GM19238 (cell line): ENCODE data around the gene CROCC2.

Experiments used
- DNase-seq: peaks from one replicate; pipeline ENCODE4 v3.0.0; 2011; ENCODE audit warnings: low spot score; ENCODE audit not compliant: insufficient read length

Gene CROCC2

DNA sequence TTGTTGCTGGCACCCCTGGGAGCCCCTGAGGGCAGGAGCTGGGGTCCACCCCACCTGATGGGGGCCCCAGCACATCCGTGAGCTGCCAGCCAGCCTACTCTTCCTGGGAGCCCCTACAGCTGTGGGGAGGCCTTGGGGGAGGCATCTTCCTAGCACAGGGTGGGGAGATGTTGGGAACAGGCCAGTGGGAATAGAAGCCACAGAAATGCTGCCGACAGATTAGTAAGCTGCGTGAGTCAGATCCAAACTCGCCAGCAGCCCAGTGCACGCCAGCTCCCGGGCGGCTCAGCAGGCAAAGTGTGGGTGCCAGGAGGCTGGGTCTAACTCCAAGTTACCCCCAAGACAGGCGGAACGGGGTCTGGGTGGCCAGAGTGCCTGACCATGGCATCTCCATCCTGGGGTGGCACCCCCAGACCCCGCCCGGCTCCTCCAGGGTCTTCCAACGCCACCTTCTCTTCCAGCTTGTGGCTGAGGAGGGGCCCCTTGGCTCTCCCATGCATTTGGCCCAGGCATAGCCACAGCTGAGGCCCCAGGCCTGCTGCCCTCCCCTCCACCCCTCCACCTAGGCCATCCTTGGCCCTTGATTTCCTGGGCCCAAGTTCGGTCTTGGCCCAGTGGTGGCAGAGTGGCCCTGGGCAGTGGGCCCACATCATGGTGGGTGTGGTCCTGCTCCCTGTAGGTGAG, 15.3 kb downstream of the CROCC2 start:
- no peak for DNase-seq

DNA sequence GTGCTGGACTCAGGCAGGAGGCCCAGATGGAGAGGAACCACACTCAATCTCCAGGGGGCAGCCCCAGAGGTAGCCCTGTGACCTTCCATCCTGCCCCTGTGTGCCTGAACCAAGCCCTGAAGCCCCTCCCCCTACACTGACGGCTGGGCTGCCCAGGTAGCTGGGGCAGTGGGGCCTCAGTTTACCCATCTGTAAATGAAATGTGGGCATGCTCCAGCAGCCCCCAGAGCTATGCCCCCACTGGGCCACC, 15.8 kb downstream of the CROCC2 start:
- DNase-seq, result no peak

DNA sequence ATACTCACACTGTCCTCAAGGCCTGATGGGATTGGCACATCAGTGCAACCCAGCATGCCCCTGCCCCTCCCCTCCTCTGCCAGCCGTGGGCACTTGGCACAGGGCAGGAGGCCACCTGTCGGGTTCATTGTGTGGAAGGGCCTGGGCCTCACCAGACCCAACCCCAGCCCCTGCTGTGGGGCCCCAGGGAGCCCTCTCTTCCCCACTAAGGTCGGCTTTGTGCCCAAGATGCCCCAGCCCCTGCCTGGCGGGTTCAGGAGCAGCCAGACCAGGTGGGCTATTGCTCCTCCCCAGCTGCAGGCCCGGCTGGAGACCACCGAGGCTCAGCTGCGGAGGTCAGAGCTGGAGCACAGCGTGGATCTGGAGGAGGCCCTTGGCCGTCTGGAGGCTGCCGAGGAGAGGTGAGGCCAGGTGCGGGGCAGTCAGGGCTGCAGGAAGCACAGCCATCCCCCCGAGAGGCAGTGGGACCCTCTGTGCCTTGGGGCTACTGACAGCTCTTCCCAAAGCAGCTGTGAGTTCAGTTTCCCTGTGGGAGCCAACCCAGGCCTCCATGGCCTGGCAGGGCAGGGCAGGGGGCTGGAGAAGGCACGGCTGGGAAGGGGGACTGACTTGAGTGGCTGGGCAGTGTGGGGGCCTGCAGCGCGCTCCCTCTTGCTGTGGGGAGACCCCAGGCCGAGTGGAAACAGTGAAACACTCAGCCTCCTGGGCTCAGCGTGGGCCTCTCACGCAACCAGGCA, 16.3 kb downstream of the CROCC2 start:
- no peak for DNase-seq

DNA sequence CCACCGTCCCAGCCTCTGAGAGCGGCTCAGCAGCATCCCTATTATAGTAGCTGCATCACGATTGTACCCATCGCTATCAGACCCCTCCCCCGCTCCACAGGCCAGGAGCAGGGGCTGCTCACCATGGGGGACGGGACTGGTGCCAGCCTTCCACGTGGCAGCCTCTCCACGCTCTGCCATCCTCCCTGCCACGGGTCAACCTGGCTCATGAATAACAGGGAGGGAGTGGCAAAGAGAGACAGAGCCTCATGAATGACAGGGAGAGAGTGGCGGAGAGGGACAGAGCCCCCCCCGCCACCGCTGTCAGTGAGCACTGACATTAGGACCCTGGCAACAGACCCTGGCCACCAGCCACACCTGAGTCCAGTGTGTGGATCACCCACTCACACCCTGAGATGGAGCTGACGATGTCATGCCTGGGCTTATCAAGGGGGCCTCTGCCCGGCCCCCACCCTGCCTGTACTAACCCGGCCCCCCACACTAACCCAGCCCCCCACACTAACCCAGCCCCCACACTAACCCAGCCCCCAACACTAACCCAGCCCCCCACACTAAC, 16.9 kb downstream of the CROCC2 start:
- no peak for DNase-seq

DNA sequence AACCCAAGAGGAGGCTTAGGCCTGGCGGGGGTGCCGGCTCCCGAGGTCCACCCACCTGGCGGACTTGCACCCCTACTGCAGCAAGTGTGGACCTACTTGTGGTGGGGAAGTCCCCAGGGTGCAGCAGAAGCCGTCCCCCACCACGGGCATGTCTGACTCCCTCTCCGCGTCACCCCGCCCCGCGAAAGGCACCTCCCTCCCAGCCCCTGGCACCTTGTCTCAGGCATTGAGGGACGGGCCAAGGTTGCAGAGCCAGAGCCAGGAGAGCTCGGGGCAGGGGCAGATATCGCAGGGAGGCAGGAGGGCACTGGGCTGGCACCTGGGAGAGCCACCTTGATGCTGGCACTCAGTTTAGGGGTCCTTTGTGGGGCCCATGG, 19.0 kb downstream of the CROCC2 start:
- DNase-seq, result no peak

DNA sequence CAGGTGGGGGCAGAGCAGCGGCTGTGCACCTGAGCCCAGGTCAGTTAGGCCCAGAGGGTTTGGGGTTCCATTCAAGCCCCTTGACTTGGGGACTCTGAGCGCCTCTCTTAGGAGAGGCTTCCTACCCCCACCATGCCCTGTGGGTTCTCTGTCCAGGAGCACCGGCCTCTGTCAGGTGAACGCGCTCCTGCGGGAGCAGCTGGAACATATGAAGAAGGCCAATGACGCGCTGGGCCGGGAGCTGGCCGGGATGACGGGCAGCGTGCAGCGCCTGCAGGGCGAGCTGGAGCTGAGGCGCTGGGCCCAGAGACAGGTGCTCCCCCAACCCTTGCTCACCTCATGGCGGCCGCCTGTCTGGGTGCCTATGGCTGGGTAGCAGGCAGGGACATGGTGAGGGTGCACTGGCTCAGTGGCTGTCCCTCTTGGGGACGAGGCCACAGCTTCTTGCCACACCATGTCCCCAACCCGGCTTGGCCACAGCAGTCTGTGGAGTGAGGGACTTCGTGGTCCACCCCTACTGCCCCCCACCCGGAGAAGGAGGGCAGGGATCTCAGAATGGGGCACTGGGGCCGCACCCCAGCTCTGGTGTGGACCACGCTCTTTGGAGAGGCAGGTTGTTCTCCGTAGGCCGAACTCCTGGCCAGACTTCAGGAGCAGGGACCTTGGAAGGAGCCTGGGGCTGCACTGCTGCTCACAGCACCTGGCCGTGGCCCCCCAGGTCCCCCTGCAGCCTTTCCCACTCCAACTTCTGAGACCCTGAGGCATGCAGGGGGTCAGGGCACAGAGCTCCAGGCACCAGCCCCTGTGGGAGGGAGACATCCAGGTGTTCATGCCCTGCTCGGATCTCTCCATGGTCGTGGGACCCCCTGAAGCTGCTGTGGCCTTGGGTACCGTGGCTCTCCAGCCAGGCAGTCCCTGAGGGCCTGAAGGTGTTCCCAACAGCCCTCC, 19.7 kb downstream of the CROCC2 start:
- no peak for DNase-seq

DNA sequence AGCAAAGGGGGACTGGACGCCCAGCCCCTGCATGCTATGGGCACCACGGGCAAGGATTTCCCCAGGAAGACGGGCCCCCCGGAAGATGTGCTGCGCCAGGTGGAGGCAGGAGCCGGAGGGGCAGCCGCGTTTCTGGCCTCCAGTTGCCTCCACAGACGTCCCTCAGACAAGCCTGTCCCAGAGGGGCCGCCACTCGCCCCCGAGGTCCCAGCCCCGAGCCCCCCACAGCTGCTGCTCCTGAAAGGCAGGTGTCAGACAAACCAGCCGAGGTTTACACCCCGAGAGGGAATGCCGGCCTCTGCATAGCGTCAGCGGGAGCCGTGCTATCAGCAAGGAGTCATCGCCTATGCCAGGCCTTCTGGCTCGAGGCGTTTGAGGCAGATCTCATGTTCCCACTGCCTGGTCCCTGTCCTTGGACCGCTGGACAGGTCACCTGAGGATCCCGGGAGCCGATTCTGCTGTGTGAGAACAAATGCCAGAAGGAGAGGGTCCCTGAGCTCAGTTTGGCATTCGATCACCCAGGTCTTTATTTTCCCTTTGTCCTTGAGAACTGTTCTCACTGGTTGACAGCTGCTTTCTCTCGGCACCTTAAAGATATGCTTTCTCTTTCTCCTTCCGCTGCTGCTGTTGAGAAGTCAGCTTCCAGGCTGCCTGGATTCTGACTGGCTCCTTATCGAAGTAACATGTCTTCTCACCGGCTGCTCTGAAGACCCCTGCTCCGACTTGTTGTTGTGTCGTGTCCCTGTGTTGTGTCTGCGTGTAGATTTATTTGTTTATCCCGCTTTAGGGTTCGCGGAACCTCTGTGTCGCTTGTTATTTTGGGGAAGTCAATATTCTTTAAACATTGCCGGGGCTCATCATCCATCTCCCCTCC, 20.6 kb downstream of the CROCC2 start:
- DNase-seq, result no peak

DNA sequence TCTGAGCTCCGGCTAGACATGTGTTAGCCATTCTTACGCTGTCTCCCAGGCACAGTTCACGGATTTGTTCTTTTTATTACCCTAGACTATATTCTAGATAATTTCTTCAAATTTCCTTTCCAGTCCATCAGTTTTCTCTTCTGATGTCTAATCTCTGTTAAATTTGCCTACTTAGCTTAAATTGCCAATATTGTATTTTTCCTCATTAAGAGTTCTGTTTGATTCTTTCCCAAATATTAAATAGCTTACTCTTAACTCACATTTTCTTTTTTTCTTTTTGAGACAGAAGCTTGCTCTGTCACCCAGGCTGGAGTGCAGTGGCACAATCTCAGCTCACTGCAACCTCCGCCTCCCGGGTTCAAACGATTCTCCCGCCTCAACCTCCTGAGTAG, 21.2 kb downstream of the CROCC2 start:
- DNase-seq, result no peak

DNA sequence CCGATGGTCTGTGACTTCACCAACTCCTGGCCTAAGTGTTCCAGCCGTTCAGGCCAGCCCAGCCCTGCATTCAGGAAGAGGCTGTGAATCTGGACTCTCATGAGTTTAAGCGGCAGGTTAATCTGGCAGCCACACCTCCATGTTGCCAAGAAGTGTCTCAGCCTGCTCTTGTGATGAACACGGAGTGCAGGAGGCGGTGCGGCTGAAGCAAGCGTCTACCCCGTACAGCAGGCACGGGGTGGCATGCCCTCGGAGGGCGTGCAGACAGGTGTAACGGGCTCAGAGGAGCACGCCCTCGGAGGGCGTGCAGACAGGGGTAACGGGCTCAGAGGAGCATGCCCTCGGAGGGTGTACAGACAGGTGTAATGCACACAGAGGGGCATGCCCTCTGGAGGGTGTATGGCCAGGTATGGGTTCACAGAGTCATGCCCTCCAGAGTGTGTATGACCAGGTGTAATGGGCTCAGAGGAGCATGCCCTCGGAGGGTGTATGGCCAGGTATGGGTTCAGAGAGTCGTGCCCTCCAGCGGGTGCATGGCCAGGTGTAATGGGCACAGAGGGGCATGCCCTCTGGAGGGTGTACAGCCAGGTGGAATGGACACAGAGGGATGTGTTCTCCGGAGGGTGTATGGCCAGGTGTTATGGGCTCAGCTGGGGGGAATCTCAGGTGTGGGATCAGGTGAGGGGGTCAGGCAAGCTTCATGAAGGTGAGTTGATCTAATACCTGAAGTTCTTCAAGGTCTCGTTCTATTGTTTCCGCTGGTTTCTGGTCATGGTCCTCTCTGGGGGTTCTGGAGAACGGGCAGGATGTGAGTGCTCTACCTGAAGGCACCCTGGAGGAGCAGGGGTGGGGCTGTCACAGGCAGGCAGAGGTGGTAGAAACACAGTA, 22.6 kb downstream of the CROCC2 start:
- no peak for DNase-seq

DNA sequence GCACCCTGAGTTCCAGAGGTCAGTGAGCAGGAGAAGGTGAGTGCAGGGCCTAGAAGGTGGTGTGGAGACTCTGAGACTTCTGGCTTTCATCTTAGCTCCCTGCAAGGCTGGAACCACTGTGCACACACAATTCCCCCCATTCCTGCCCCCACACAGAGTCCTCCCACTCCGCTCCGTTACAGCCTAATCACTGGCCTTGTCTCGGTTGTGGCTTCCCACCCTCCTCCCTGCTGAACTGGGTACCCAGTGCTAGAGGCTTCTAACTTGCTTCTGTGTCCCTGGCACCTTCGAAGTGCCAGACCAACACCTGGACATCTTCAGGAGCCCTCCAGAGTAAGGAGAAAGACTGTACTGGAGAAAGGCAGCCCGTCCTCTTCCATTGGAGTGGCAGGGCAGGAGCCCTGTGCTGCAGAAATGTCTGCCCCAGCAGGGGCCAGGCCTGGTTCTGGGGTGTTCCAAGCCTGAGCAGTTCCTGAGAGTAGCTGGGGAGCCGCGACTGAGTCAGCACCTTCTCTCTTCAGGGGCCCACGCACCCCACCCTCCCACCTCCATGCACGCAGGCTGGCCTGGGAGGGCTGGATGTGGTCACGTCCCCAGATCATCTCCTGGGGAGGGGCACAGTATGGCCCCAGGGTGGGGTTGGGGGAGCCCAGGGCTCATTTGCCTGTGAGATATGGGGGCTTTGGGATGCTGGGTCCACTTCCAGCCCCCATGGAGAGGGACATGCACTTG, 23.4 kb downstream of the CROCC2 start:
- DNase-seq, result no peak

DNA sequence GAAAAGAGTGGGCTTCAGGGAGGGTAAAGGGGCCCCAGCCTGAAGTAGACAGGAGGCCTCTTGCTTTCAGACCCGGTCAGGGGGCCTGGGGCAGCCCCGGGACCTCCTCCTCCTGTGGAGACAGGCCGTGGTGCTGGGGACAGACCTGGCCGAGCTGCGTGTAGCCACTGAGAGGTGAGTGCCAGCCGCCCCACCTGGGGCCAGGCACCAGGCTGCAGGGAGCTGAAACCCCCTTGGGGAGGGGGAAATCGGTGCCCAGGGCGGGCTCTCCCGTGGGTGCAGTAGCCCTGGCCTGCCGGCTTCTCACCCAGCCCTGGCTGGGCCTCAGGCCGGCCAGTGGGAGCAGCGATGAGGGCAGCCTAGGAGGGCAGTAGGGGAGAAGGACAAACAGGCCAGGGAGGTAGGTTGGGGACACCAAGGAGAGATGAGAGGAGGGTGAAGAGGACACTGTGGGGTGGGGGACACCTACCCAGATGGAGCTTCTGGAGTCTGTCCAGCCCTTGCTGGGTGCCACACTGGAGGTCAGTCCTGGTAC, 24.0 kb downstream of the CROCC2 start:
- no peak for DNase-seq

DNA sequence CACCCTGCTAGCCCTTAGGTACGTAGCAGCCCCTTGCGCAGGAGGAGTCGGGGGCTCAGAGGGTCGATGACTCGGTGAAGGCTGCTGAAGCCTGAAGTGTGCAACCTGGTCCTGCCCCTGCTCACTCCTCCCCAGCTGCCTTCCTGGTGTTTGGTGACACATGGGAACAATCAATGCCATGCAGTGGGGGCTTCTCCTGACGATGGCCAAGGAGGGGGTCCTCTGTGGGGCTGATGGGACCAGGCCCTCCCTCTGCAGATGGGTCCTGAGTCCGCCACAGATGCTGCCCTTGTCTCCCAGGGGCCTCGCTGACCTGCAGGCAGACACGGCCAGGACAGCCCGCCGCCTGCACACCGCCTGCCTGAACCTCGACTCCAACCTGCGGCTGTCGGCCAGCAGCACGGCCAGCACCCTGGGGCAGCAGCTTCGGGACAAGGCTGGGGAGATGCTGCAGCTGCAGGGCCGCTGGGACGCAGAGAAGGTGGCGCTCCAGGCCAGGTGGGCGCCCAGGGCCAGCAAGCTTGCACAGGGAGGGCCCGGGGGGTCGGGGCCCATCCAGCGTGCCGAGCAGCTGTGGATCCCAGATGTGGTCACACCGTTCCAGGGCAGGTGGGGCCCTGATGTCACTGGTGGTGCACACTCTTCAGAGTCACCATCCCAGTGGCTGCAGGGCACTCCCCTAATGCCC, 24.6 kb downstream of the CROCC2 start:
- DNase-seq, result no peak

DNA sequence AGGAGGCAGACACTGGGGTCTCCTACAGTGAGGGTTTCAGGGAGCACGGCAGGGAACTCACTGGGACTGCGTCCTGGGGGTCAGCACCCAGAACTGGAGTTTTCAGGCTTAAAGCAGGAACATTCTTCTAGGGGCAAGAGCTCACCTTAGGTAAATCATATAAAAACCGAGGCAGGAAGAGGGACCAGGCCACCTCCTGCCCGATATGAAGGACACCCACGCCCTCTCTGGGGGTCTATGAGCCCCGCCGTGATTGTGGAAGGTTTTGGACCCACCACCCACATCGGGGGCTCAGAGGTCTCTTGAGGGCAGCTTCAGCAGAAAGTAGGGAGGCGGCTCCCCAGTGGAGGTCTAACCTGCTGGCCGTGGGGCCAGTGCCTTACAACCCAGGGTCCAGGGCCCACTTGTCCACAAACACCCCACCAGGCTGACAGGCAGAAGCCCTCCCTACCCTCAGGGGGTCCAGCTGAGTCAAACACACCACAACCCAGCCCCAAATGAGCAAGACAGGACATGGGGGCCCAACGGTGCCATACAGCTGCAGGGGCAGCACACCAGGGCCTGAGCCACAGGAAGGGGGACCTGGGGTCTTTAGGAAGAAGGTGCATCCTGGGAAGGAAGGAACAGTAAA, 25.3 kb downstream of the CROCC2 start:
- no peak for DNase-seq

DNA sequence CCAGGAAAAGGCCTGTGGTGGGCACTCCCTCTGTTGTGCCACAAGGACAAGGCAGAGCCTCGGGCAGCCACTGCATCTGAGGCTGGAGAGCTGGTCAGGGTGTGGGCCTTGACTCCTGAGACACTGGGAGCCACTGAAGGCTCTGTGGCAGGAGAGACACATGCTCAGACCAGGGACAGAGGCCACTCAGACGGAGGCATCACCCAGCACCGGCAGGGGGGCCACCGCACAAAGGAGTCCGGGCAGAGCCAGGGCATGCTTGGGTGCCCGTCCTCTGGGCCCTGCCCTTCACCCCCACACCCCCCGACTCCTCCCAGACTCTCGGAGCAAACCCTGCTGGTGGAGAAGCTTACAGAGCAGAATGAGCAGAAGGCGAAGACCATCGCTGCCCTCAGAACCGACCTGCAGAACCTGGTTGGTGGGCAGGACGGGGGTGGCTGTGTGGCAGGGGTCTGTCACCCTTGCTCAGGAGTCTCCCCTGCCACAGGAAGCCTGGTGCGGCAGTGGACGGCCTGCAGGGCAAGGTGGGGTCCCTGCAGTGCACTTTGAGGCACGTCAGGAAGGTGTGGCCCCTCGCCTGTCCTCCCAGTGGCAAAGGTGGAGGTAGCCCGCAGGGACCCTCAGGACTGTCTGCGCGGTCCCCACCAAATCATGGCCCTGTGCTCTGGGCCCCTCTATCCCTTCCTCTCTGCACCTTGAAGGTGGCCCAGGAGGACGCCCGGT, 26.0 kb downstream of the CROCC2 start:
- DNase-seq, result no peak

DNA sequence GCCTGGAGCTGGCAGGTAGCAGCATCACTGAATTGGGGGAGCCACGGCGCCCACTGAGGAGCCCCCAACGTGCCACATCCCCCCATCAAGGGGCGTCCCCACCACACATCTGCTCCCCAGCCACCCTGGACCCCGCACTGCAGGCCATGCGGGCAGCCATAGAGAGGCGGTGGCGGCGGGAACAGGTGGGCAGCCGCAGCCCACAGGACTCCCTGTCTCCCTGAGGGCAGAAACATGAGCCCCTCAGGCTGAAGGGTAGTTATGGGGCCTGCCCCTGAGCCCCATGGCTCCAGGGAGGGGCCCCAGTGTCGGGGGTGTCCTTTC, 26.6 kb downstream of the CROCC2 start:
- no peak for DNase-seq

DNA sequence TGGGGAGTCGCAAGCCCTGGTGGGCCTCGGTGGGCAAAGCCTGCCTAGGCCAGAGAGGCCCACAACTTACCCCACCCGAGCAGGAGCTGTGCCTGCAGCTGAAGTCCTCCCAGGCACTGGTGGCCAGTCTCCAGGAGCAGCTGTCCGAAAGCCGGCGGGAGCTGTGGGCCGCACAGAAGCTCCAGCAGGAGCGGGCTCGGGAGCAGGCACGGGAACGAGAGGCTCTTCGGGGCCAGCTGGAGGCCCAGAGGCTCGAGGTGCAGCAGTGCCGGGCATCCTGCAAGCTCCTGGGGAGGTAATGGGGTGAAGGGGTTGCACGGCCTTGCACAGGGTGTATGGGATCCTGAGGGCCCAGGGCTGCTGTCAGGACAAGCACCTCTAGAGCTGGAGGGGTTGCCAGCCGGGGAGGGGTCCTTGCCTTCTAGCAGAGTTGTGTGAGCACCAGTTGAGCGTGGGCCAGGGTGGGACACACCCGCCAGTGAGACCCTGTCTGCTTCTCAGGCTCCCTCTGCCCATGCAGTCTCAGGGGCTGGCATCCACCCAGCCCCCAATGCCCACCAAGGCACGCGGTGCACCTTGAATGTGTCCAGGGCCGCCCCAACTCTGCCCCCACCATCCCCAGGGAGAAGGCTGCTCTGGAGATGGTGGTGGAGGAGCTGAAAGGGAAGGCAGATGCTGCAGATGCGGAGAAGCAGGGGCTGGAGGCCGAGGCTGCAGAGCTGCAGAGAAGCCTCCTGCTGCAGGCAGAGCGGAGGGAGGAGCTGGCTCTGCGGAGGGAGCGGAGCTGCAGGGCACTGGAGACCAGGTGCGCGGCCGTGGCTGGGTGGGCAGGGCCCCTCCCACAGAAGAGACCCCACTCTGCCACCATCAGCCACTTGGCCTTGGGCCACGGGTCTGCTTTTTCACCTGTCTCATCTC, 27.2 kb downstream of the CROCC2 start:
- DNase-seq, result no peak
